HCT116 (cell line): ENCODE results near the gene DDX39A.

Source experiments
- ATF3 ChIP-seq: IDR thresholded peaks from 2 replicates; pipeline ENCODE4 v1.6.1; 2012
- CEBPB ChIP-seq: IDR thresholded peaks from 2 replicates; pipeline ENCODE4 v1.6.1; 2012; ENCODE audit warnings: low read depth
- CTCF ChIP-seq, 3 experiments: fragments of 200-600 bp in 1 of 3; sonication (generic) in 1 of 3; IDR thresholded peaks in 2 of 3; conservative IDR thresholded peaks in 1 of 3; 2 replicates each; pipeline ENCODE4 v1.5.1; 2012 to 2017; ENCODE audit warnings: low read depth in 2 of 3, low read length in 2 of 3, antibody characterized with exemption in 1 of 3, borderline replicate concordance in 1 of 3, control low read depth in 1 of 3, mild to moderate bottlenecking in 1 of 3, mixed read lengths in 1 of 3, mixed run types in 1 of 3, moderate library complexity in 1 of 3; ENCODE audit not compliant: insufficient read depth in 1 of 3
- EZH2 ChIP-seq: fragments of 200-600 bp; sonication (generic); IDR thresholded peaks from 2 replicates; pipeline ENCODE4 v1.6.1; 2017; ENCODE audit warnings: antibody characterized with exemption, mixed run types
- EZH2phosphoT487 ChIP-seq: fragments of 200-600 bp; IDR thresholded peaks from 2 replicates; pipeline ENCODE4 v1.6.1; 2018; ENCODE audit warnings: antibody characterized with exemption, borderline replicate concordance
- MAX ChIP-seq: IDR thresholded peaks from 2 replicates; pipeline ENCODE4 v1.6.1; 2012
- POLR2A ChIP-seq: IDR thresholded peaks from 2 replicates; pipeline ENCODE4 v1.7.0; 2011; ENCODE audit warnings: borderline replicate concordance; ENCODE audit not compliant: insufficient read depth, insufficient read length; ENCODE audit errors: extremely low read depth
- POLR2AphosphoS5 ChIP-seq: IDR thresholded peaks from 2 replicates; pipeline ENCODE4 v1.6.1; 2011; ENCODE audit warnings: mild to moderate bottlenecking, low read depth, low read length, moderate library complexity
- RAD21 ChIP-seq: IDR thresholded peaks from 2 replicates; pipeline ENCODE4 v1.6.1; 2012; ENCODE audit warnings: low read depth, mild to moderate bottlenecking
- SRF ChIP-seq: IDR thresholded peaks from 2 replicates; pipeline ENCODE4 v1.6.1; 2012; ENCODE audit warnings: low read depth
- TCF7L2 ChIP-seq: IDR thresholded peaks from 2 replicates; pipeline ENCODE4 v1.7.0; 2011; ENCODE audit warnings: borderline replicate concordance, inconsistent platforms; ENCODE audit not compliant: insufficient read depth, insufficient read length; ENCODE audit errors: extremely low read depth
- YY1 ChIP-seq: IDR thresholded peaks from 2 replicates; pipeline ENCODE4 v1.6.1; 2011; ENCODE audit warnings: low read length, low read depth, moderate library complexity, mild to moderate bottlenecking; ENCODE audit not compliant: insufficient replicate concordance; ENCODE audit errors: extremely low read depth
- ZBTB33 ChIP-seq: IDR thresholded peaks from 2 replicates; pipeline ENCODE4 v1.6.1; 2011; ENCODE audit warnings: mild to moderate bottlenecking, low read length, moderate library complexity; ENCODE audit not compliant: insufficient replicate concordance; ENCODE audit errors: extremely low read depth
- ZNF274 ChIP-seq: fragments of 200-500 bp; sonication (Bioruptor generic); IDR thresholded peaks from 2 replicates; pipeline ENCODE4 v1.6.1; 2014; ENCODE audit warnings: mild to moderate bottlenecking, low read depth, low read length, inconsistent platforms

- TF ChIP-seq CTCF (IDR thresholded peaks at IDR 0.05 in 2 of 3, conservative IDR thresholded peaks at IDR 0.05 in 1 of 3; ENCODE audit: borderline replicate concordance in 1 of 3, insufficient read depth in 1 of 3, low read depth in 2 of 3, low read length in 2 of 3) (no peak), POLR2A (no peak), POLR2AphosphoS5 (peak; percentile 13; the same call in 1 of the 2 replicates), ATF3 (no peak), ZBTB33 (no peak), CEBPB (no peak), EZH2 (no peak), ZNF274 (no peak), EZH2phosphoT487 (no peak), SRF (no peak), TCF7L2 (no peak), YY1 (no peak), MAX (no peak), RAD21 (no peak)
Observed at GRCh38 chr19:14410091-14411051, 8.8 kb downstream of the DDX39A start.
